Activated naive CD4-positive, alpha-beta T cell treated with anti-CD3 and anti-CD28 coated beads, Interleukin-2, amount 50 U/mL, for 16 hours (primary cell): Measurements from ENCODE around the gene BCKDHB.

ENCODE experiments used
- DNase-seq: peaks from one replicate; pipeline ENCODE4 v3.0.0-alpha.2; 2020

Gene BCKDHB

GRCh38 chr6:80338201-80338836 is 231.8 kb downstream of the BCKDHB start:
- peak; percentile 80 for DNase-seq

GRCh38 chr6:80339421-80339820 is 232.9 kb downstream of the BCKDHB start:
- DNase-seq: no peak

DNA sequence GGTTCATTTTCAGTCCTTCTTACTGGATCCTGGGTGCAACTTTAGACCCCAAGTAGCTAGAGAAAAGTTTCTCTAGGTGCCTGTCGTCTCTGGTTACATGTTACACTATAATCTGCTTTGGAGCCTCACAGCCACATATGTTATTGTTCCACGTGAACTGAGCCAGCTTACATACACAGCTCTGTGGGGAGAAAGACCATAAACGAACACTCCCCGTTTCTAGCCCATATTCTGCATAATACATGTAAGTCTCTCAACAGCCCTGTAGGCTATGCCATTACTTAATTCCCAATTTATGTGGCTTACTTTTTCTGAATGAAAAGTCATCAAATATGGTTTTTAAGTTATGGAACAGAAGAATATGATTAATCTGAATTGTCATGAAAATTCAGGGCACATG is 233.8 kb downstream of the BCKDHB start:
- DNase-seq: no peak

DNA sequence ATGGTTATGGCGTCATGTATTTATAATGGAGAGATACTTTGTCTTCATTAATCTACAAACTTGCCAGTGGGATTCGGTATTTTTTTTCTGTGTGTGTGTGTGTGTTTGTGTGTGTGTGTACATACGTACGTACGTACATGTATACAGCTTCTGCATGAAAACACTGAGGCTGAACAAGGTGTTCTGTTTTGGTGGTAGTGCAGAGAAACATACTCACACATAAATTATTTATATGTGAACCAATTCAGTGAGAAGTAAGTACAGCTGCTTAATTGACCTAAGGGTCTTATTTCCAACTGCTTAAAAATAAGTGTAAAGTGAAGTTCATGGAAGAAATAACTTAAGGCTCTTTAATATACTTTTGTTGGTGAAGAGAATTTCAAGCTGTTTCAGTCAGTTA is 234.2 kb downstream of the BCKDHB start:
- no peak for DNase-seq

DNA sequence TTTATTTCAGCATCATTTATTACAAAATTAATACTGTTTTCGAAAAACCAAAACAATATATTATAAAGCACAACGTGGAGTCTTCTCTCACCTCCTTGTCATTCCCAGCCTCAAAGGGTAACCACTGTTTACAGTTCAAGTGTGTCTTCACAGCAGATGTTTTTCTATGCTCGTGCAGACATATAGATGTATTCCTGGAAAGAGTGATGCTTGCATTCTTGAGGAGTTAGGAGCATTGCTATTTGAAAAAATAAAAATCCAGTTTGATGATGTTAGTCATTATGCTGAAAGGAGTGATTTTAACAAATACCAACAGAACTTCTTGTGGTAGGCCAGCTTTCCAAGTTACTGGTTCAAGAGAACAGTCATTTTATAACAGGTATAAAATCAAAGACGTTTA is 234.9 kb downstream of the BCKDHB start:
- no peak for DNase-seq

DNA sequence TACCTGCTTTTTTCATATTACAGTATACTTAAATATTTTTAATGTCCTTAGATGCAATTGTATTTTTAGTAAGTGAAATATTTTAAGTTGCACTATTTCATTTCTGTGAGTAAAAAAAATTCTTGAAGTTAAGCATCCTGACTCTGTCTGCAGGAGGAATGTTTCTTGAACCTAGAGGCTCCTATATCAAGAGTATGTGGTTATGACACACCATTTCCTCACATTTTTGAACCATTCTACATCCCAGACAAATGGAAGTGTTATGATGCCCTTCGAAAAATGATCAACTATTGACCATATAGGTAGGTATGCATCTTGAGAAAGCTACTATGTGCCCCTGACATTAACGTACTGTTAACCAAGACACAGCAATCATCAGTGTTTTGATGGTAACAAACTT is 237.0 kb downstream of the BCKDHB start:
- DNase-seq: no peak

- no peak for DNase-seq
Measured at GRCh38 chr6:80347101-80347500, 240.6 kb downstream of the BCKDHB start.

- DNase-seq: no peak
Measured at GRCh38 chr6:80348263-80348662, 241.8 kb downstream of the BCKDHB start.

GRCh38 chr6:80356000-80356399 is 249.5 kb downstream of the BCKDHB start:
- no peak for DNase-seq

DNA sequence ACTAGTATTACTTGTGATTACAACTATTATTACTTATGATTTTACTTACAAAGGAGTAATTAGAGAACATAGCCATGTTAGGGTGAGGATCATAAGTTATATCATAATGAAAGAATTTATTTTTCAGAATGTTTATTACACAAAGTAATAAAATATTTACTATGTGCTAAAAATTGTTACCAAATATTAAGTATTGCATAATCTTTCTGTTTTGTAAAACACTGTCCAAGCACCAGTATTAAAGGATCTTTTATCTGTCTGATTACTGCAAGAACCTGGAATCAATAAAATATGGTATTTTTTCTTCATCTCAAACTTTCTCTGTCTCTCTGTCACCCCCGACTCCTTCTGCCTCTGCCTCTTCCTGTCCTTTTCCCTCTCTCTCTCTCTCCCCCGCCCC is 250.1 kb downstream of the BCKDHB start:
- no peak for DNase-seq

GRCh38 chr6:80357081-80357480 is 250.6 kb downstream of the BCKDHB start:
- DNase-seq: no peak

GRCh38 chr6:80357674-80358073 is 251.2 kb downstream of the BCKDHB start:
- DNase-seq: no peak

- no peak for DNase-seq
Measured at GRCh38 chr6:80363501-80364122, 257.1 kb downstream of the BCKDHB start.

DNA sequence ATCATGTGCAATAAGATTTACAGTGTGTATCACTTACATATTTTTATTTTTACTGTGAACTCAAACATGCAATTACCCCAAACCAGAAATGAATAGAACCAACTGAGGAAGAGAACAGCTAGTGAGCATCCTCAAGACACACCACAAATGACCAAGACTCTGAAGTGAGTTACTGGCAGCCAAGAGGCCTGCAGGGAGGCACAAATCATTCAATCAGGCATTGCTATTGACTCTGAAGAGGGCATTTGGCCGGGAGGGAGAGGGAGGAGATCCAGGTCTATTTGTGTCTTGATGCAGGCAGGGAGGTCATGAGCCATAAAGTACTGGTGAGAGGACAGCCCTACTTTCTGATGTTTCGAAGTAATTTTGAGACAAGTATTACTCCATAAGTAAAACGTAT is 257.7 kb downstream of the BCKDHB start:
- DNase-seq: no peak

DNA sequence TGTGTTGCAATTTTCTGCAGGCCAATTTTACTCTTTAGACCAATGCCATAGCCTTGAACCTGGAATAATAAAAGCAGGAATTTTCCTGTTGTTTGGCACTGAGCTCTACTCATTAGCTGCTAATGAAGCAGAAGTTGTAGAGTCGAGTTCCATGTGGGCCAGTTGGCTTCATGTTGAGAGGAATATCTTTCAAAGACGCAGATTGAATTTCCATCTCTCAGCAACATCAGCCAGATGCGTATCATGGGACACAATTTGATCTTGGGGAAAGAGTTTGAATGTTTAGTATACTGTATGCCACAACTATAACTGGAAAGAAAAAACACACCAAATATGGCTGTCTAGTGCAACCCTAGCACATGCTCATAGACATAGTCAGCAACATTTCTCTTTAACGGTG is 259.6 kb downstream of the BCKDHB start:
- no peak for DNase-seq

GRCh38 chr6:80366714-80367113 is 260.2 kb downstream of the BCKDHB start:
- DNase-seq: no peak

GRCh38 chr6:80376411-80376810 is 269.9 kb downstream of the BCKDHB start:
- no peak for DNase-seq

DNA sequence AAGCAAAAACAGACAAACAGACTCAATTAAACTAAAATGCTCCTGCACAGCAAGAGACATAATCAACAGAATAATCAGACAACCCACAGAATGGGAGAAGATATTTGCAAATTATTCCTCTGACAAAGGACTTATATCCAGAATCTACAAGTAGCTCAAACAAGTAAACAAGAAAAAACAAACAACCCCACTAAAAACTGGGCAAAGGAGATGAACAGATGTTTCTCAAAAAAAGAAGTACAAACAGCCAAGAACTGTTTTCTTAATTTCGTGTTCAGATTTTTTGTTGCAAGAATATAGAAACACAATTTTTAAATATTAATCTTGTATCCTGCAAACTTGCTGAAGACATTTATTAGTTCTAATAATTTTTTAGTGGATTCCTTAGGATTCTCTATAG is 274.1 kb downstream of the BCKDHB start:
- DNase-seq: no peak

- DNase-seq: no peak
Measured at GRCh38 chr6:80382811-80383210, 276.3 kb downstream of the BCKDHB start.

DNA sequence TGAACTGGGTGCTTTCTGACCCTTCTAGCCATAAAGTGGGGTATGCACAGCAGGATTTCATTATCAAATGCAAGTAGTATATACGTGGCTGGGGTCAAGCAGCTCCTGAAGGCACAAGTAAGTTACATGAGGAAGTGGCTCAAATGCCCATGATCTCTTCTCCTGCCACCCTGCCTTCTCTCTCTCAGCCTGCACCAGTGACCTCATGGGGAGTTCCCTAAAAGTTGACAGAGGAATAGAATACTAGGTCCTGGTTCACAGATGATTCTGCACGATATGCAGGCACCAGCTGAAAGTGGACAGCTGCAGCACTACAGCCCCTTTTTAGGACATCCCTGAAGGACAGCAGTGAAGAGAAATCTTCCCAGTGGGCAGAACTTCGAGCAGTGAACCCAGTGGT is 282.0 kb downstream of the BCKDHB start:
- DNase-seq: no peak
